Measurements from ENCODE around the gene SYNE3. TPM values are rescaled to one million over a fixed set of nuclear protein-coding genes. Genes with fewer than 3 reads are reported as not detected.

The SYNE3 gene
- total RNA-seq, 6 experiments from 2014 or later, result 14.8 to 20.4 (median 16.3) TPM

GRCh38 chr14:95496690-95497259, 19.7 kb downstream of the SYNE3 start:
- H3K4me1 Mint-ChIP-seq (ENCODE audit: low read depth), result peaks cover 63% of the 10 kb centered on the region
- DNase-seq, result no peak
- peak overlapping the region; percentile 73 for H3K27ac Mint-ChIP-seq
- H3K4me3 Mint-ChIP-seq, result peak overlapping the region; percentile 44
- TF ChIP-seq CTCF (IDR thresholded peaks at IDR 0.05), result no peak
- peaks cover 15% of the 10 kb centered on the region for H3K36me3 Mint-ChIP-seq (ENCODE audit: low read depth)
- H3K9me3 Mint-ChIP-seq, result peaks cover 4% of the 10 kb centered on the region
- H3K27me3 Mint-ChIP-seq (ENCODE audit: insufficient read depth), result no peaks in the 10 kb centered on the region; the same call in 1 of the 2 replicates

GRCh38 chr14:95496111-95496681, 20.3 kb downstream of the SYNE3 start:
- peaks cover 17% of the 10 kb centered on the region for H3K36me3 Mint-ChIP-seq (ENCODE audit: low read depth)
- H3K27ac Mint-ChIP-seq, result peak overlapping the region; percentile 73
- H3K9me3 Mint-ChIP-seq, result peaks cover 5% of the 10 kb centered on the region
- H3K4me3 Mint-ChIP-seq, result peak overlapping the region; percentile 44
- peaks cover 61% of the 10 kb centered on the region for H3K4me1 Mint-ChIP-seq (ENCODE audit: low read depth)
- peak; percentile 40 for DNase-seq
- H3K27me3 Mint-ChIP-seq (ENCODE audit: insufficient read depth), result no peaks in the 10 kb centered on the region; the same call in 1 of the 2 replicates
- TF ChIP-seq CTCF (IDR thresholded peaks at IDR 0.05), result no peak

GRCh38 chr14:95495538-95496025, 20.9 kb downstream of the SYNE3 start:
- Mint-ChIP-seq H3K27me3 (ENCODE audit: insufficient read depth) (no peaks in the 10 kb centered on the region), H3K36me3 (ENCODE audit: low read depth) (peaks cover 12% of the 10 kb centered on the region), H3K9me3 (peaks cover 5% of the 10 kb centered on the region), H3K27ac (peak overlapping the region; percentile 73; the same call in 1 of the 2 replicates), H3K4me3 (no peak overlapping the region), H3K4me1 (ENCODE audit: low read depth) (peaks cover 59% of the 10 kb centered on the region)
- TF ChIP-seq CTCF (IDR thresholded peaks at IDR 0.05), result no peak
- no peak for DNase-seq

- DNase-seq, result no peak
- Mint-ChIP-seq H3K27ac (no peak overlapping the region), H3K27me3 (ENCODE audit: insufficient read depth) (no peaks in the 10 kb centered on the region), H3K9me3 (peaks cover 5% of the 10 kb centered on the region), H3K36me3 (ENCODE audit: low read depth) (peaks cover 12% of the 10 kb centered on the region; the same call in 1 of the 2 replicates), H3K4me3 (no peak overlapping the region), H3K4me1 (ENCODE audit: low read depth) (peaks cover 54% of the 10 kb centered on the region)
- TF ChIP-seq CTCF (IDR thresholded peaks at IDR 0.05), result no peak
These were observed 21.4 kb downstream of the SYNE3 start for GRCh38 chr14:95495076-95495475.

GRCh38 chr14:95494456-95494855, 22.0 kb downstream of the SYNE3 start:
- DNase-seq, result no peak
- no peak overlapping the region for H3K27ac Mint-ChIP-seq
- H3K4me3 Mint-ChIP-seq, result no peak overlapping the region
- H3K27me3 Mint-ChIP-seq (ENCODE audit: insufficient read depth), result no peaks in the 10 kb centered on the region
- H3K4me1 Mint-ChIP-seq (ENCODE audit: low read depth), result peaks cover 50% of the 10 kb centered on the region
- peaks cover 5% of the 10 kb centered on the region for H3K9me3 Mint-ChIP-seq
- no peak for TF ChIP-seq CTCF (IDR thresholded peaks at IDR 0.05)
- peaks cover 12% of the 10 kb centered on the region; the same call in 1 of the 2 replicates for H3K36me3 Mint-ChIP-seq (ENCODE audit: low read depth)

Measured in HFFc6 (cell line).